Transverse colon (tissue), 4 donors: ENCODE data around the gene LCE3B. TPM values are rescaled to one million over a fixed set of nuclear protein-coding genes. Genes with fewer than 3 reads are reported as not detected.
"Not testable (repeated sequence)": the region's sequence is repeated elsewhere in the genome, so short reads cannot be mapped to it uniquely, and the experiment has no call there.

Experiments
- DNase-seq: peaks from one replicate; pipeline ENCODE4 v3.0.0-alpha.2; 2019
- H3K27ac ChIP-seq, 4 donors: fragments of 200-600 bp; sonication (generic); 2 replicates each; pipeline ENCODE4 v1.5.1; 2016 to 2018; ENCODE audit warnings: inconsistent platforms in 4 of 4
- H3K27me3 ChIP-seq: fragments of 200-600 bp; sonication (generic); 2 replicates; pipeline ENCODE4 v1.5.1; 2017; ENCODE audit warnings: inconsistent platforms
- H3K36me3 ChIP-seq, 4 donors: fragments of 200-600 bp; sonication (generic); 2 replicates each; pipeline ENCODE4 v1.5.1; 2017 to 2019; ENCODE audit warnings: inconsistent platforms in 4 of 4
- H3K4me1 ChIP-seq, 4 donors: fragments of 200-600 bp; sonication (generic); 2 replicates each; pipeline ENCODE4 v1.5.1; 2017 to 2020; ENCODE audit warnings: inconsistent platforms in 4 of 4
- H3K4me3 ChIP-seq, 4 donors: fragments of 200-600 bp; sonication (generic); 1 replicate in 1 of 4; 2 replicates in 3 of 4; pipeline versions ENCODE4 v1.5.1 to v1.6.1; 2017 to 2019; ENCODE audit warnings: inconsistent platforms in 4 of 4
- H3K9me3 ChIP-seq, 2 donors: fragments of 200-600 bp; sonication (generic); 2 replicates each; pipeline ENCODE4 v1.5.1; 2017 to 2019; ENCODE audit warnings: inconsistent platforms in 2 of 2
- EP300 ChIP-seq: sonication (generic); formaldehyde crosslinking; IDR thresholded peaks from one replicate; pipeline ENCODE4 v1.6.1; 2017; ENCODE audit warnings: antibody characterized with exemption, low read depth
- POLR2A ChIP-seq: fragments of 450-650 bp; IDR thresholded peaks from one replicate; pipeline ENCODE4 v1.6.1; 2016; ENCODE audit warnings: antibody characterized with exemption, mild to moderate bottlenecking, moderate library complexity
- POLR2AphosphoS5 ChIP-seq, 3 donors: sonication (generic); formaldehyde crosslinking; IDR thresholded peaks; one replicate each; pipeline ENCODE4 v1.6.1; 2016; ENCODE audit warnings: antibody characterized with exemption in 3 of 3
- WGBS, 2 donors: methylation state at CpG; one replicate each; pipeline ENCODE4 v1.1.5; 2018; ENCODE audit warnings: low coverage in 1 of 2; 5-methylcytosine and 5-hydroxymethylcytosine counted together
- in situ Hi-C, 4 donors: fragments of 200-750 bp; cut with MboI; loops; one replicate each; pipeline versions ENCODE4 v1.15.0 to v1.15.1; 2017; ENCODE audit warnings: low sequenced_read_pairs in 3 of 4, low pct_ligation_motif_present in 1 of 4, low pct_unique_long_range_greater_than_20kb in 1 of 4
- intact Hi-C: fragments of 100-400 bp; cut with DNase I; formaldehyde crosslinking; loops from one replicate; pipeline ENCODE4 v1.15.1; 2023; ENCODE audit warnings: low total_unique reads
- total RNA-seq, 4 donors: library from RNA; depleted of rRNA; stranded (reverse); fragments of >200 nt; gene quantifications; one replicate each; pipeline ENCODE4 v1.1.0, GENCODE V29; 2016
- TF ChIP-seq, protein P1 (sequence below), 5 experiments: fragments of 200-600 bp in 3 of 5; fragments of 450-650 bp in 2 of 5; sonication (generic) in 3 of 5; IDR thresholded peaks; 1 replicate in 2 of 5; 2 replicates in 3 of 5; pipeline ENCODE4 v1.5.1; 2016 to 2017; ENCODE audit warnings: antibody characterized with exemption in 5 of 5, inconsistent platforms in 3 of 5, mild to moderate bottlenecking in 2 of 5, moderate library complexity in 1 of 5

Gene LCE3B
- total RNA-seq = not detected

DNA sequence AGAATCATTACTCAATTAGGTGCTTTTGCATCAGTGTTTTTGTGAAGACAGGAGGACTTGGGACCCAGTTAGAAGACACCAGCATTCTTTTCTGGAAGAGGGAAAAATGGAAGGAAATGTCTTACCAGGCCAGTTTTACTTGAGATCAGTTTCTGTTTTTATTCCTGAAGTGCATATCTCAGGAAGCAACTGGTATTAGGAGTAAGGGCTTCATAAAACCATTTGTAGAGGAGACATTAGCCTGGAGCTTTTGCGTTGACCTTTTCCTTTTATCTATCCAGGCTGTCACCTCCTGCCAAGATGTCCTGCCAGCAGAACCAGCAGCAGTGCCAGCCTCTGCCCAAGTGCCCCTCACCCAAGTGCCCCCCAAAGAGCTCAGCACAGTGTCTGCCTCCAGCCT lies at the start of gene LCE3B:
Gene LCE3B, plus strand, starts transcription at position 301 of the 400 bp plus-strand sequence. Its CDS starts 0 bp downstream, at position 301.
- Histone ChIP-seq H3K9me3 (peaks cover under 1 to 5% of the 10 kb centered on the region in 2 donors), H3K36me3 (no peaks in the 10 kb centered on the region), H3K27ac (no peak within 1 kb of the TSS), H3K27me3 (no peaks in the 10 kb centered on the region), H3K4me3 (no peak within 1 kb of the TSS), H3K4me1 (no peaks in the 10 kb centered on the region)
- in situ Hi-C loops (no loop called here), intact Hi-C loops (no loop called here)
- WGBS, 2 donors = 100% methylated on average over 1 of the region's 1 CpG; no CpG with 5 or more reads in 1 of the 2 donors
- no peak for TF ChIP-seq POLR2A
- TF ChIP-seq, protein P1, sequence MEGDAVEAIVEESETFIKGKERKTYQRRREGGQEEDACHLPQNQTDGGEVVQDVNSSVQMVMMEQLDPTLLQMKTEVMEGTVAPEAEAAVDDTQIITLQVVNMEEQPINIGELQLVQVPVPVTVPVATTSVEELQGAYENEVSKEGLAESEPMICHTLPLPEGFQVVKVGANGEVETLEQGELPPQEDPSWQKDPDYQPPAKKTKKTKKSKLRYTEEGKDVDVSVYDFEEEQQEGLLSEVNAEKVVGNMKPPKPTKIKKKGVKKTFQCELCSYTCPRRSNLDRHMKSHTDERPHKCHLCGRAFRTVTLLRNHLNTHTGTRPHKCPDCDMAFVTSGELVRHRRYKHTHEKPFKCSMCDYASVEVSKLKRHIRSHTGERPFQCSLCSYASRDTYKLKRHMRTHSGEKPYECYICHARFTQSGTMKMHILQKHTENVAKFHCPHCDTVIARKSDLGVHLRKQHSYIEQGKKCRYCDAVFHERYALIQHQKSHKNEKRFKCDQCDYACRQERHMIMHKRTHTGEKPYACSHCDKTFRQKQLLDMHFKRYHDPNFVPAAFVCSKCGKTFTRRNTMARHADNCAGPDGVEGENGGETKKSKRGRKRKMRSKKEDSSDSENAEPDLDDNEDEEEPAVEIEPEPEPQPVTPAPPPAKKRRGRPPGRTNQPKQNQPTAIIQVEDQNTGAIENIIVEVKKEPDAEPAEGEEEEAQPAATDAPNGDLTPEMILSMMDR (IDR thresholded peaks at IDR 0.05) = no peak
- TF ChIP-seq EP300 = no peak
- no peak for TF ChIP-seq POLR2AphosphoS5 (IDR thresholded peaks at IDR 0.05)
- DNase-seq = no peak

GRCh38 chr1:152565115-152565514 lies 48.5 kb upstream of the LCE3B start:
- Histone ChIP-seq H3K4me1 (no peaks in the 10 kb centered on the region), H3K27ac (no peak overlapping the region), H3K9me3 (no peaks in the 10 kb centered on the region), H3K4me3 (no peak overlapping the region), H3K36me3 (no peaks in the 10 kb centered on the region), H3K27me3 (no peaks in the 10 kb centered on the region)
- in situ Hi-C loops = no loop called here
- TF ChIP-seq POLR2A = no peak
- DNase-seq = no peak
- intact Hi-C loops = no loop called here
- WGBS, 2 donors = 54 to 57% methylated on average over 1 to 2 of the region's 2 CpGs

DNA sequence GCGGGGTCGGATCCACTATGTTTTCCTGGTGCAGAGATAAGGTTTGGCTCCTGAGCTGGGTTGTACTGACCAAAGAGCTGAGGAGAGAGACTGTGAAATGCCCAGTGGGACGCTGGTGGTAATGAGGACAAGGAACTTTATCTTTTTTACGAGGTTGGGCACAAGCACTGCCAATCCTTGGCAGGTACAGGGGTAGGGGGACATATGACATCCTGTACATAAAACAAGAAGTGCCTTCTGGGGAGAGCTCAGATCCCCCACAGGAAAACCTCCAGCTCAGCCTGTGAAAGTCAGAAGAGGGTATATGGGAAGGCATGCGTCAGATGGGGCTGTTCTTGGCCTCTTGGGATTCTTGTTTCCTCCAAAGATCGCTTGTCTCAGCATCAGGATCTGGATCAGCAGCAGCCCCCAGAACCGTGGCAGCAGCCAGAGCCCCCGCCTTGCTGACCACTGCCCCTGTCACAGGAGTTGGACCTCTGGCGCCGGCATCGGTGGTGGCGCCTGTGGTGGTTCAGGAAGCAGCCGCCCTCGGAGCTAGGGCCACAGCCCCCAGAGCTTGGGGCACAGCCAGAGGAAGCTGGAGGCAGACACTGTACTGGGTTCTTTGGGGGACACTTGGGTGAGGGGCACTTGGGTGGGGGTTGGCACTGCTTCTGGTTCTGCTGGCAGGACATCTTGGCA lies 47.9 kb upstream of the LCE3B start:
- Histone ChIP-seq H3K36me3 (no peaks in the 10 kb centered on the region), H3K9me3 (no peaks in the 10 kb centered on the region), H3K27me3 (no peaks in the 10 kb centered on the region), H3K4me1 (no peaks in the 10 kb centered on the region), H3K27ac (no peak overlapping the region), H3K4me3 (no peak overlapping the region)
- intact Hi-C loops = no loop called here
- 80% methylated on average over 14 of the region's 14 CpGs; no CpG with 5 or more reads in 1 of the 2 donors for WGBS, 2 donors
- TF ChIP-seq POLR2AphosphoS5 (IDR thresholded peaks at IDR 0.05) = no peak
- no peak for TF ChIP-seq POLR2A
- TF ChIP-seq EP300 = no peak
- TF ChIP-seq, protein P1 (IDR thresholded peaks at IDR 0.05) = no peak
- DNase-seq = no peak
- in situ Hi-C loops = no loop called here

DNA sequence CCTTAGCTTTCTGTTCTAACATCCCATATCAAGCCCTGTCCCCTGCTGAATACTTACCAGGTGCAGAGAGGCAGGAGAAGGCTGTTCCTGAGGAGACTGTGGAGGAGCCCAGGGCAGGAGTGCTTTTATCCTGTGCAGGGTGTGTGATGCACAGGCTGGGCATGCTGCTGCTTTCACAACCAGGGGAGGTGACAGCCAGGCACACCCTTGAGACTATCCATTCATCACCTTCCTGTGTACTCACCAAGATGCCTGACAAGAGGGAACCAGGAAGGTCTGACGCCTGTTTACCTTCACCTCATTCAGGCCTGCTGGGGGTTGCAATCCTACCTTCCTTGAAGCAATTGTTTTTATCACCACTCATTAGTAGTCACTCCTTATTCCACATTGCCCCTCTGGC lies 46.9 kb upstream of the LCE3B start, which contains the start of gene LCE3E:
Gene LCE3E, minus strand, starts transcription at position 100 of the 400 bp plus-strand sequence. CDS start 572 bp downstream, outside the sequence.
- intact Hi-C loops (no loop called here), in situ Hi-C loops (no loop called here)
- Histone ChIP-seq H3K9me3 (no peaks in the 10 kb centered on the region), H3K27ac (no peak within 1 kb of the TSS), H3K27me3 (no peaks in the 10 kb centered on the region), H3K4me3 (no peak within 1 kb of the TSS), H3K4me1 (no peaks in the 10 kb centered on the region), H3K36me3 (no peaks in the 10 kb centered on the region)
- WGBS, 2 donors = 58% methylated on average over 1 of the region's 1 CpG; no CpG with 5 or more reads in 1 of the 2 donors
- DNase-seq = no peak
- TF ChIP-seq EP300 = no peak

DNA sequence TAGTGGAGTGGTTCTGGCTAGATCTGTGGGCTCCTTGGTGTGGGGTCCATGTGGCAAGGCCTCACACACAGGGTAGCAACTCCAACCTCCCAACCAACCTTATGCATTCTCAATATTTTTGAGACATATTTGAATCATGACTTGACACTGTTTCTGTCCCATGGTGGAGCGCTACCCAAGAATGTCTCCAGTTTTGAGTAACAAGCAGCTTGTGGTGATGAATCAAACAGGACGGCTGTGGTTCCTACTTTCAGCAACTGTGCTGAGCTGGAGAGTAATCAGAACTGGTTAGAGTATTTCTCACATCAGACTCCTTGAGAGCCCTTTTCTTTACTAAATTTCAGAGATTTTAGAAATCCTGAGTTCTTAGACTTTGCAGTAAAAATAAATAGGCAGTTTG lies 36.4 kb upstream of the LCE3B start:
- H3K9me3 ChIP-seq = no peaks in the 10 kb centered on the region
- WGBS, 2 donors = 80% methylated on average over 2 of the region's 2 CpGs; no CpG with 5 or more reads in 1 of the 2 donors
- no peak overlapping the region for H3K4me3 ChIP-seq
- H3K27me3 ChIP-seq = no peaks in the 10 kb centered on the region
- no peak overlapping the region for H3K27ac ChIP-seq
- H3K4me1 ChIP-seq = no peaks in the 10 kb centered on the region
- intact Hi-C loops = no loop called here
- no peak for DNase-seq
- H3K36me3 ChIP-seq = no peaks in the 10 kb centered on the region
- in situ Hi-C loops = loop anchor here in 1 of 4 donors (10.0 kb wide), 1 partner anchor 58 kb away; no protein-coding TSS in a partner anchor
- TF ChIP-seq EP300 (no peak), POLR2A (no peak), POLR2AphosphoS5 (IDR thresholded peaks at IDR 0.05) (no peak)
- TF ChIP-seq, protein P1 (IDR thresholded peaks at IDR 0.05) = no peak

DNA sequence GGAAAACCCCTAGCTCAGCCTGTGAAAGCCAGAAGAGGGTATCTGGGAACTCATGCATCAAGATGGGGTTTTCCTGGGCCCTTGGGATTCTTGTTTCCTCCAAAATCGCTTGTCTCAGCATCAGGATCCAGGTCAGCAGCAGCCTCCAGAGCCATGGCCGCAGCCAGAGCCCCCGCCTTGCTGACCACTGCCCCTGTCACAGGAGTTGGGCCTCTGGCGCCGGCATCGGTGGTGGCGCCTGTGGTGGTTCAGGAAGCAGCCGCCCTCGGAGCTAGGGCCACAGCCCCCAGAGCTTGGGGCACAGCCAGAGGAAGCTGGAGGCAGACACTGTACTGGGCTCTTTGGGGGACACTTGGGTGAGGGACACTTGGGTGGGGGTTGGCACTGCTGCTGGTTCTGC lies 34.1 kb upstream of the LCE3B start:
- in situ Hi-C loops = loop anchor here in 1 of 4 donors (10.0 kb wide), 1 partner anchor 55 kb away; no protein-coding TSS in a partner anchor
- H3K9me3 ChIP-seq, H3K27ac ChIP-seq, H3K4me1 ChIP-seq, H3K36me3 ChIP-seq, DNase-seq, intact Hi-C loops, H3K4me3 ChIP-seq, H3K27me3 ChIP-seq: not testable (repeated sequence)
- WGBS, 2 donors = 87% methylated on average over 9 of the region's 9 CpGs; no CpG with 5 or more reads in 1 of the 2 donors
